ENCODE results near the gene AGBL1.

- TF ChIP-seq CTCF (IDR thresholded peaks at IDR 0.05) (no peak), POLR2A (IDR thresholded peaks at IDR 0.05) (no peak)
Measured at GRCh38 chr15:86837294-86838061, 757.8 kb downstream of the AGBL1 start.

All from right lobe of liver (tissue), 4 donors.